NCI-H2196 treated with DMSO at 0.1 percent for 48 hours (cell line): ENCODE measurements around the gene CTNNA2.

Source experiments
- DNase-seq: peaks from one replicate; lab custom pipeline; 2025; ENCODE audit not compliant: unreplicated experiment; lab: John Stamatoyannopoulos, UW

Gene CTNNA2

GRCh38 chr2:79782576-79783452, 270.0 kb downstream of the CTNNA2 start:
- DNase-seq = no peak

DNA sequence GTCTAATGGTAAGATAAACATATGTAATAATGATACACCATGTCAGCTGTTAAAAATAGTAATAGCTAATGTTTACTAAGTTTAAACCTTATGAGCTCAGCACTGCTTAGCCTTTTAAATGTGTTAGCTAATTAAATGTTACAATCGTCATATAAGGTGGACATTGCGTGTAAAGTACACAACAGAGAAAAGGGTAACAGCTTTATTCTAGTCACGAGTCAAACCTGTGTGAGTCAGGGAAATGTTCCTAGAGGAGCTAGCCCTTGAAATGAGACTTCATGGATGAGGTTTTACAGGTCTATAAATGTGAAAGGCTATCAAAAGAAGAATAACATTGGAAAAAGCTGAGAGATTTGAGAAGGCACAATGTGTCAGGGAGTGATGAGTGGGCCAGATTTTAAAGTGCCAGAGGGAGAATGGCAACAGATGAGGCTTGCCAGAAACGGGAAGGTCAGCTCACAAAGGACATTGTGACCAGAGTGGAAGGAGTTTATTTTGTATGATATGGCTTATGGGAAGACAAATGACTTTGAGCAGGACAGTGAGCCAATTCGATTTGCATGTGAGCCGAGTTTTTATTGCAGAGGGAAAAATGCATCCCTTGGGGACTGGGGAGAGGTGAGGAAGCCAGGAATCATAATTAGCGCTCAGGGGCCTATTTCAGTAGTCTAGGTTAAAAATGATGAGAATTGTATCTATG, 276.3 kb downstream of the CTNNA2 start:
- no peak for DNase-seq

- DNase-seq = no peak
Observed at GRCh38 chr2:79789811-79790210, 277.0 kb downstream of the CTNNA2 start.

- no peak for DNase-seq
Observed at GRCh38 chr2:79792090-79792489, 279.2 kb downstream of the CTNNA2 start.

DNA sequence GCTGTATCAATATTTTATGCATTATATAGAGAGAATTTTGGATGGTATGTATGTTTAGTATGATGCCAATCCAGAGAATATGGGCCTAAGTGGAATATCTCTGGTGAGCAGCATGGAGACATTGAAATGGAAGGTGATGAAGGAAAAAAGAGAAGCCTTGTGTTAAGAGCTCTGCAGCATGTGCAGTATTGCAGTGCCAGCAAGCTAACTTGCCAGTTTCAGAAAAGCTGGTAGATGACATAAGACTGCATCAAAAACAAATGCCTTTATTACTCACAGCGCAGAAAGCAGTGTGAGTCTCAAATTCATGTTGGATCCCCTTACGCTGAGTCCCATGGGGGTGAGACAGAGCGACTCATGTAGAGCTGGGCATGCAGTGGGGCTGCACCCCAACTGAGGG, 280.2 kb downstream of the CTNNA2 start:
- DNase-seq = no peak

GRCh38 chr2:79796641-79797040, 283.8 kb downstream of the CTNNA2 start:
- no peak for DNase-seq

DNA sequence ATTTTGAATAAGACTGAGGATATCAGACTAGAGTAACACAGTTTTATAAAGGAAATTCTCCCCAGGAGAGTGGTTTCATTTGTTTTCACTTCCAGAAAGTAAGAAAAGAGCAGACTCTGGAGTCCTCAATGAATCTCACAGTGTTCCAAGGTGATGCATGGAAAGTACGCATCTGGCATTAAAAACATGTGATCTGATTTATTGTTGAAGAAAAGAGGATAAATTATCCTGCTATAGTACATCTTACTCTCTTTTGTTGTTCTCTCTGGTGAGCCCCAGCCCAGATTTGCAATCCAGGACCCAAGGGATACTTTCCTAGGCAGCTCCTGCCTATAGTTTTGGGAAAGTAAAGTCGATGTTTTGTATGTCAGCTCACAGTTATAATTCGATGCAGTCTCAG, 285.9 kb downstream of the CTNNA2 start:
- no peak for DNase-seq

DNA sequence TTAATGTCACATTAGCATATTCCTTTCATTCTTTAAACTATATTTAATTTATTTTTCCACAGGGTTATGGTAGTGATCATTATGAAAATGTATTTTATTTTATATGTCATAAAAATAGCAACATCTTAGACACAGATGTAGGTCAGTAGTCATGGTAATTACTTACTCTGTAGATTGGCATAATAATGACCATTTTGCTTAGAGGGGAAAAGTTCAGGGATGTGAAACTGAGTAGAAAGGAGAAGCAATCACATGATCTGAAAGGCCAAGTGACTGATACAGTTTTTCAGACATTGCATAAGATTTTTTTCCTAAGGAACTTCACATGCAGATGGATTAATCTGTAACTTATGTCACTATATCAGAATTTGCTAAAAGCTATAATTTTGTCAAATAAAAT, 286.9 kb downstream of the CTNNA2 start:
- DNase-seq = no peak

DNA sequence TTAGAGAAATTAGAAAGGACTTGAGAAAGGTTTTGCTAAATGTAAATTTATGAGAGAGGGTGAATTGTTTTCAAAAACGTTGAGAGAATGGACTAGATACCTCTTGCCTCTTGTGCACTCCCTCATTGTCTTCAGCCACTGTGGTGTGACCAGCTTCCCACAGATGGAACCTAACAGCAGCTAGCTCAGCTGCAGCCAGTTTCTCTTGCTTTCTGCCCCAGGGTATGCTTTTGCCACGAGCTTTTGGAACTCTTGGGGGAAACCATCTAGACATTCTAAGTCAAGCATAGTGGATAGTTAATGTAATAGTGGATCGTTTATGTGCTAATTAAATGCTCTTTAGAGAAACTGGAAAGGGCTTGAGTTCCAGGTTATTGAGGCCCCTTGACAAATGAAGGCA, 288.2 kb downstream of the CTNNA2 start:
- DNase-seq = no peak

DNA sequence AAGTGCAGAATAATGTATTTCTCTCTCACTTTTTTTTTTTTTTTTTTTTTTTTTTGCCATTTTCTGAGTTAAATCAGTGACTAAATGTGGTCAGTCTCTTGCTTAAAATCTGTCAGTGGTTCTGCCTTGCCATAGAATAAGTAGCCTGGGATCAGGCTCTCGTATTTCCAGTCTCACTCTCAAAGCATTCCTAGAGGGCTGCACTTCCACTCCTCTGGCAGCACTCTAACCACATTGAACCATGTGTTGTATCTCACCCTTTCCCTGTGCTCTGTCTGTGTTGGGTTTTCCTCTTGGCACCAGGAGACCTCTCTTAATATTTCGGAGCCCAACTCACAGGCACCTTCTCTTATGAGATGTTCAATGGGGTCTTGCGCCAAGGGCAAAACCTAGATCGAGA, 304.4 kb downstream of the CTNNA2 start:
- DNase-seq = no peak

DNA sequence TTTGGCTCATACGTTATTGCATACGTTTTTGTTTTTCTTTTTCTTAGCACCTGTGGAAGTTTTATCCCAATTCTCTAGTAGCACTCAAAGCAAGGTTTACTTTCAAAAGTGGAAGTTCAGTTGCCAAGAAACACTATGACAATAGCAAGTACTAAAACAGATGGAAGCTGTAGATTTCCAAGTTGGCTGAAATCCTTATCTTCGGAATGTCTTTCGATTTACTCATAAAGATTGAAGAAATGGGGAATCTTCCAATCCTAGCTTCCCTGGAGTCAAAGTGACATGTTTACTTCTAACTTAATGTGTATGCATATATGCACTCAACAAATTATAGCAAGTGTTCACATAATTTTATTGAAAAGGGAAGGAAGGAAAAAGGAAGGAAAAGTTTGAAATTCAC, 307.4 kb downstream of the CTNNA2 start:
- DNase-seq = no peak

GRCh38 chr2:79822136-79822535, 309.3 kb downstream of the CTNNA2 start:
- DNase-seq = no peak

DNA sequence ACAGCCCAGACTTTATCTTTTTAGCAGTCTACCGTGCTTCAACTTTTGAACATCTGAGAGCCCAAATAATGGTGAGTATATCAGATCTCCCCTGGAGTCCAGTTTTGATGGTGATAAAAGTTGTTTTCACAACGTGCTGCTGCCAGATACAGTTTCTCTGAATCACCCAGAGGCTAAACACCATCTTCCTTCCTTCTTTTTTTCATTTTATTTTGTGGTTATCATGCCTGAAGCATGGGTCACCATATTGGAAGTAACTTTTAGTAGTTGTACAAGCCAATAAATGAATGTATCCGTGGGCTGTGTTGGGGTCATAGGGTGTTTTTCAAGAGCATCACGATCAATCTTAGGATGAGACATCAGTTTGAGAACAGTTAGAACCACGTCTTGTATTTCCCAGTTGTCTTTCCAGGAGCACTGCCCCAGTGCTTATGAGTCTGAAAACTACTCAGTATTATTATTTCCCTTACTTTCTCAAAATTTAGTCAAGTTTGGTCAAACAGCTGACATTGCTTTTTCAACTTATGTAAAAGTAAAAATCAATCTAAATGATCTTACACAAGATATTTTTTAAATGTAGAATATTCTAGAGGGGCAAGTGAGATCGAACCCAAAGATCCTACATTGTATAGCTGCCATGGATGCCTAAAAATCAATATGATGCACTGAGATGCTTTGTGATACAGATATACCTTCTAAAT, 311.4 kb downstream of the CTNNA2 start:
- DNase-seq = no peak

DNA sequence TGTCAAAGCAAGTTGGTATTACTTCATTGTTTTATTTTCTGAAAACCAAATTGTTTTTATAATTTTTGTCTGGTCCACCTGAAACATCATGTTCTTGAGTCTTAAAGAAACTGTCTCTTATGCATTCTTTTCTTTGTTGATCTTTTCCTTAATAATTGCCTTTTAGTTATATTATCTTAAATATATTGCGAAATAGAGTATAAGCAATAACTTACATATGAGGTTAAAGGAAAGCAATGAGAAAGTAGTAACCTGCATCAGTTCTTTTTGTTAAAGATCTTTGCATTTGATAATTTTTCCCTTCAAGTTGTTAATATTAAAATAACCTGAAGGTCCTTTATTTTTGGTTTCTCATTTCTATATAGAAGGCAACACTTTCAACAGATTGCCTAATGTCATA, 315.0 kb downstream of the CTNNA2 start:
- DNase-seq = no peak

- no peak for DNase-seq
Observed at GRCh38 chr2:79830501-79830900, 317.6 kb downstream of the CTNNA2 start.

DNA sequence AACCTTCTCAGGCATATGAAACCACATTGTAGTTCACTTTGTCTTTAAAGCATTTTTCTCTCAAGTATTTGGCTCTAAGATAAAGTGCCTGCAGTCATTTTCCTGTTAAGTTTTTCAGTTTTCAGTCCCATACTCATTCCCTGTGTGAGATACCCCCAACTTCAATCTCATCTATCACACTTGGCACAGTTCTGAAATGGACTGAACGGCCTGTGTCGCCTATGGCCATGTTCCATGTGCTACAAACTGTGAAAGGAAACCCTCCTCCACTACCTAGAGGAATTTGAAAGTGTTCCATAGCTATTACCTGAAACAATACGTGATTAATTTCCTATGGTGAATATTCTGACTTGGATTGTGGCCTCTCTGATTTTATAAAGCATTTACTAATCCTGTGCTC, 319.1 kb downstream of the CTNNA2 start:
- DNase-seq = no peak

GRCh38 chr2:79832511-79833234, 319.8 kb downstream of the CTNNA2 start:
- no peak for DNase-seq

DNA sequence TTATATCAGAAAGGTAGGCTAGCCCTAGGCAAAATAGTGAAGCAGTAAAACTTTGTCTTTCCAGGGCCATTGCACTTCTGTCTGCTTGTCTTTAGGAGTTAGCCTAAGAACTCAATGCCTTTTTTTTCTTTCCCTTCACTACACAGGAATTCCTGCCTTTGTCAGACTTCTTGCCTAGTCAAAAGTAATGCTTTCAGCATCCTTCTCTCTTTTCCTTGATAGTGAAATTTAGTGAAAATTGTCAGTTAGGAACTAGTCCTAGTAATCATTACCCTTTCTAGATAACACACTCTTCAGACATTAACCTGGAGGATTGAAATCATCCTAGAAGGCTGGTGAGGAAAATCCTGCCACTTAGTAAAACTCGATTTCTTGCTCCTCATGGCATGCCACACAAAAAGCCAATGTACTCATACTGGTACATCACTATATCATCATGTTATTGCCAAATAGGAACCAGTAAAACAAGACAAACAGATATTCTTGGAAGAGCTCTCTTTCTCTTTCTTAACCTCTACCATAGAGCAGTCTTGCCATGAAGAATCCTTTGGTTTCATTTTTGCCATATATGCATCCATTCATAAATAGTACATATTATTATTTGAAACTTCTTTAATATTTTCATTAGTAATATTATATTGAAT, 320.5 kb downstream of the CTNNA2 start:
- no peak for DNase-seq

GRCh38 chr2:79835911-79836310, 323.1 kb downstream of the CTNNA2 start:
- DNase-seq = no peak

GRCh38 chr2:79844011-79844410, 331.2 kb downstream of the CTNNA2 start:
- DNase-seq = no peak

- no peak for DNase-seq
Observed at GRCh38 chr2:79846878-79847277, 334.0 kb downstream of the CTNNA2 start.
